ENCODE results near the gene SYT11.
"Not testable (repeated sequence)": the region's sequence is repeated elsewhere in the genome, so short reads cannot be mapped to it uniquely, and the experiment has no call there.

The SYT11 gene

GRCh38 chr1:155861896-155862295 is 2.5 kb downstream of the SYT11 start:
- DNase-seq: no peak

DNA sequence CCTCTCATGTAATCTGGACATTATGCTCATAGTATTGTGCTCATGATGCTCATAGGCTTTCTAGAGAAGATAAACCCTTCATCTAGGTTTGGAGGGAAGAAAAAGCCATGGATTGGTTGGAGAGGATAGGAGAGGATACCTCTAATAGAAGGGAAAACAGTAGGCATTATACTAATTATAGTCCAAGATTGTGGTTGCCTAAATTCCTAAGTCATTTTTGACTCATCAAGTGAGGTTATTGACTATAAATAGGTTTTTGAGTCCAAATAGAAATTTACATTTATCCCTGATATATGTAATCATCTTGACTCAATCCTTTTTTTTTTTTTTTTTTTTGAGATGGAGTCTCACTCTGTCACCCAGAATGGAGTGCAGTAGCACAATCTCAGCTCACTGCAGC is 5.0 kb downstream of the SYT11 start:
- DNase-seq: no peak

DNA sequence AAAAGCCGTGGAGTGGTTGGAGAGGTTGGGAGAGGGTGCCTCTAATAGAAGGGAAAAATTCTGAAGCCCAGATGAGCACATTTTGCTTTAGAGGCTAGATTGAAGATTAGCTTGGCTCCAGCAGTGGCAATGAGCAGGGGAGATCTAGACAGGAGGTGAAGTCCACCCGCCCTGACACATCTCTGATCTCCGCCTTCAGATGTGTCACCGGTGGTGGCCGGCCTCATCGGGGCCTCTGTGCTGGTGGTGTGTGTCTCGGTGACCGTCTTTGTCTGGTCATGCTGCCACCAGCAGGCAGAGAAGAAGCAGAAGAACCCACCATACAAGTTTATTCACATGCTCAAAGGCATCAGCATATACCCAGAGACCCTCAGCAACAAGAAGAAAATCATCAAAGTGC is 8.4 kb downstream of the SYT11 start:
- DNase-seq: no peak

DNA sequence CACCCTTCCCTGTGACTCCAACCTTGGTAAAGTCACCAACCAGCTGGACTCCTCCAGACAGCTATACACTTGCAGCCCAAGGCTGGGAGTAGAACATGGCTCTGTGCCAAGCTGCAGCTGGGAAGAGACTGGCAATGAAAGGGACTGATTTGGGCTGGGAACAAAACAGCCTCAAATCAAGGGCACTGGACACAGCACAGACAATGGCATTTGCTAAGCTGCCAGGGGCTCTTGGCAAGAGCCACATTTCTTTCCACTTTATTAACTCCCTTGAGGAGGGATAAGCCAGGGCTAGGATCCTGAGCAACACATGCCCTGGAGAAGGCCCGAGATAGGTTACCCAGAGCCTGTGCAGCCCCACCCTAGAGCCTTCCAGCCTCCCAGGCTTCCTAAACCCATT is 12.0 kb downstream of the SYT11 start:
- DNase-seq: no peak

DNA sequence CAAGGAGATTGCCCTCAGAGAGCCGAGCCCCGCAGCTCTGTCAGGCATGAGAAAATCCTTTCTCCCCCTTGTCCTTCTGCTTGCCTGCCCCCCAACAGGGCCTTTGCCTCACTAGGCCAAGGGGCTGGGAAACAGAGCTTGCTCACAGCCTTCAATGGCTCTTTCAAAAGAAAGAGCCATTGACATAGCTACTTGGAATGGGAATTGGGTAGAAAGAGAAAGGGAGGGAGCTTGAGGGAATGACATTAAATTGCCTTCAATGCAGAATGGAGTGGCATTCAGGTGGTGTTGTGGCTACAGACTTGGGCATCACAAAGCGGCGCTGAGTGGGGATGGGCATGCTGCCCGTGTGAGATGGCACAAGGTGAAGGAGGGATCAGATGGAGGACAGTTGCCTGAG is 13.2 kb downstream of the SYT11 start:
- DNase-seq: no peak

- no peak for DNase-seq
Measured at GRCh38 chr1:155873860-155874259, 14.5 kb downstream of the SYT11 start.

- DNase-seq: no peak
Measured at GRCh38 chr1:155877945-155878344, 18.6 kb downstream of the SYT11 start.

- DNase-seq: no peak
Measured at GRCh38 chr1:155880251-155880650, 20.9 kb downstream of the SYT11 start.

- DNase-seq: no peak
Measured at GRCh38 chr1:155880950-155881349, 21.6 kb downstream of the SYT11 start.

DNA sequence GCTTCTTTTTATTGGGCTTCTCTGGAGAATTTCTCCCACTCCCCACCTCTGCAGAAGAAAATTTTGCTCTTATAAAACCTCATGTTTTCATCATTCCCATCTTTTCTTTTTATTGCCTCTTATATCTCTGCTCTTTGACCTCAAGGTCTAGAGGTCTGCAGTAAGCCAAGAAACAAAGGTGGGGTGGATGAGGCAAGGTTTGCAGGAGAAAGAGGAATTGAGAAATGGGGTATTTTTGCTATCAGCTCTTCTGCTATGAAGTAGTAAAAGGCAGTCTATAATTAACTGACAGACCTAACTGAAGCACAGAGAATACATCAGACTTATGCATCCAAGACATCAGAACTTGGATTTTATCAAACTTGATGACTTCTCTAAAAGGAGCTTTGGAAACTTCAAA is 22.9 kb downstream of the SYT11 start:
- no peak for DNase-seq

DNA sequence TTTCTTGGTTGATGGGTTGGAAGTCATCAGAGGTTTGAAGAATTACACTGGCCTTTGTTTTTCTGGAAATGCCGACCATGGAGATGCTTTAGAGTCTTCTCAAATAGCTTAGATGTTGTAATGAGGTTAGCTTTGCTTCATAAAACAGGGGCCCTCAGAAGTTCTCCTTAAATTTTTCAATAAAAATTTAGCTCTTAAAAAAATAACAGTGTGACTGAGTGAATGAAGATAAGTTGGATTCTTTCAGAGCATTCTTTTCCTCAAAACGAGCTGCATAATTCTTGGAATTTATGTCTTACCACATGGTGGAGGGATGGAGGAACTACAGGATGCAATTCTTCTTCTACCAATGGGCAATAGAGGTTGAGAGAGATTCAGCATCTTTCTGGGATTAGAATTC is 23.4 kb downstream of the SYT11 start:
- DNase-seq: no peak

- no peak for DNase-seq
Measured at GRCh38 chr1:155884031-155884960, 24.9 kb downstream of the SYT11 start.

DNA sequence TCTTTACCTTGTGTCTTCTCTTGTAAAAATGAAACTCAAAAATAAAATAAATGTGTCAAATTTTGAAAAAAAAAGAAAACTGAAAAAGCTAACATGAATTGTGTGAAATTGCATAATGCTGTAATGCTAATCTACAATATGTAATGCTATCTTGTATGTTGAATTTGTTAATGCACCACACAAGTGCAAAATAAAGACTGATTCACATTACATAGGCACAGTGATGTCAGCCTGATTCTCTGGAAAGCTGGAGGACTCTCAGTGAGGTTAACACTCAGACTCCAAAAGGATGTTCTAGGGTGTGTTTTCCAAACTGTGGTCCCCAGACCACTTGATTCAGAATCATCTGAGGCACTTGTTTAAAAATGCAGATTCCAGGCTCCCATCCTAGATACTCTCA is 25.6 kb downstream of the SYT11 start:
- no peak for DNase-seq

- no peak for DNase-seq
Measured at GRCh38 chr1:155888481-155888880, 29.1 kb downstream of the SYT11 start.

GRCh38 chr1:155889566-155889965 is 30.2 kb downstream of the SYT11 start:
- DNase-seq: no peak

DNA sequence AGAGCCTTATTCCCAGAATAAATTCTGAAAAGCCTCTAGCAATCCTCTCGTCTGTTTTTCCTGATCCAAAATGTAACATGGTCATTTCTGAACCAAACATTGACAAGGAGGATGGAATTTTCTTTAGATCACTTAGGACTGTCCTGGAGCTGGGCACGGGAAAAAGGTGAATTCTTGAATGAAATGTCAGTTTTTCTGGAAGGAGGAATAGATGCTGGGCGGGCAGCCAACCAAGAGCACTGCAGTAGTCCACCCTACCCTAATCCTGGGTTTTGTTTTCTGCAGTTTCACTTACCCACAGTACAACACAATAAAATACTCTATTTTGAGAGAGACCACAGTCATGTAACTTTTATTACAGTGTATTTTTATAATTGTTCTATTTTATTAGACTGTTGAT is 30.9 kb downstream of the SYT11 start:
- DNase-seq: no peak

DNA sequence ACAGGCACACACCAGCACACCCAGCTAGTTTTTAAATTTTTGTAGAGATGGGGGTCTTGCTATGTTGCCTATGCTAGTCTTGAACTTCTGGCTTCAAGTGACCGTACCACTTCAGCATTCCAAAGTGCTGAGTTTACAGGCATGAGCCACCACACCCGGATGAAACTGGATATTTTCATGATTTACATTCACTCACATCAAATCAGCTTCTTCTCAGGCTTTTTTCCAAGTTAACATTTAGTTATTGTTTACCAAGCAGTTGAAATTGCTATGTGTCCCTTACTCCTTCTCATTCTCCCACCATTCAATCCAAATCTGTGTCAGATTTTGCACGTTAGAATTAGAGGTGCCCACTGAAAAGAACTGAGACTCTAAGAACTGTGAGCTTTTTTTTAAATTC is 33.4 kb downstream of the SYT11 start:
- no peak for DNase-seq

DNA sequence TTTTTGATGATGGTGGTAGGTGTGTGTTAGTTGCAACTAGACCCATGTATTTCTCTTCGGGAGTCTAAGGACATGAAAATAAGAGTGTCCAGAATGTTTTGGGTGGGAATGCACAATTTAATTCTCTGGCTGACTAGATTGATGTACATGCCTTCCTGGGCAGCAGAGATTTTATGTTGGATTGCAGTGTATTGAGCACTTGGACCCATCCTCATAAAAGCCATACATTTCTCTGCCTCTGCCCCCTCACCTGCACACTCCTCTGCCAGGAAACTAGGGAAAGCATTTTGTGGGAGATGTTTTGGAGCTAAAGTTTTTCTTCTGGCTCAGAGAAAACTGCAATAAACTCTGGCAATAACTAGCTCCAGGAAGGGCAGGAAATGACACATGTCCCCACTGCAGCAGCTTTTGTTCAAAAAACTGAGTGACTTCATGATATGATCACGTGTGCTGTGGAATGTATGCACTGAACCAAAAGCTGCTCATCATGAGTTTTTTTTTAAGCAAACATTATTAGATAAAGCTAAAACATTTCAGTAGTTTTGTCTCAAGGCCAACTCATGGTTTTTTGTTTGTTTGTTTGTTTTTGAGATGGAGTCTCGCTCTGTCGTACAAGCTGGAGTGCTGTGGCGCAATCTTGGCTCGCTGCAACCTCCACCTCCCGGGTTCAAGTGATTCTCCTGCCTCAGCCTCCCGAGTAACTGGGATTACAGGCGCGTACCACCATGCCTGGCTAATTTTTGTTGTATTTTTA is 34.2 kb downstream of the SYT11 start:
- no peak for DNase-seq

DNA sequence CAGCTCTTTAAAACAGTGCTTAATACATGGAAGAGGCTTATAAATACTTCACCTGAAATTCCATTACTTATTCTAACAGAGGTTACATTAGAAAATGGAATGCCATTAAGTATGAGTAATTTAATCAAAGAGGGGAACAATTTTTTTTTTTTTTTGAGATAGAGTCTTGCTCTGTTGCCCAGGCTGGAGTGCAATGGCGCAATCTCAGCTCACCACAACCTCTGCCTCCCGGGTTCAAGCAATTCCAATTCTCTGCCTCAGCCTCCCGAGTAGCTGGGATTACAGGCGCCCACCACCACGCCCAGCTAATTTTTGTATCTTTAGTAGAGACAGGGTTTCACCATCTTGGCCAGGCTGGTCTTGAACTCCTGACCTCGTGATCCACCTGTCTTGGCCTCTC is 36.2 kb downstream of the SYT11 start:
- not testable (repeated sequence) for DNase-seq

DNA sequence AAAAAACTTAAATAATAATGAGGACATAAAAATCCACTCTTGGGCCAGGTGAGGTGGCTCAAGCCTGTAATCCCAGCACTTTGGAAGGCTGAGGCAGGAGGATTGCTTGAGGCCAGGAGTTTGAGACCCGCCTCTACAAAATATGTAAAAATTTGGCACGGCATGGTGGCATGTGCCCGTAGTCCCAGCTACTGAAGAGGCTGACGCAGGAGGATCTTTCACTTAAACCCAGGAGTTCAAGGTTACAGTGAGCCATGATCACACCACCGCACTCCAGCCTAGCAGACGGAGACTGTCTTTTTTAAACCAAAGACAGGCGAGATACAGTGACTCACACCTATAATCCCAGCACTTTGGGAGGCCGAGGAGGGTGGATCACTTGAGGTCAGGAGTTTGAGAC is 37.1 kb downstream of the SYT11 start:
- DNase-seq: not testable (repeated sequence)

- DNase-seq: no peak
Measured at GRCh38 chr1:155897746-155898145, 38.4 kb downstream of the SYT11 start.

DNA sequence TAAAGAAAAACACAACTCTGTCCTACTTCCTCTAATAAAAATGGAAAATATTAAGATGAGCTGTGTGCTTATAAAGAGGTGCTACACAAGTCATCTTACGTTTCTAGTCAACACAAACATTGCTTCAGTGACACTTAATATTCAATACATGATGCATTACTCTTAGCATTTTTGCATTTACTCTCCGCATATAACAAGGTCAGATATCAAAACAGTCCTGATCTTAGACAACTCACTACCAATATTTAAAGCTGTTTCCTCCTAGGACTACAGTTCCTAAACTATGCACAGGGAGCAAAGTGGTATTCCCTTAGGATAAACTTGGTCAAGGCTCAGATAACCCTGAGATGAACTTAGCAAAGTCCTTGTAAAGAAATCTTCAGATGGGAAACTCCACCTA is 39.5 kb downstream of the SYT11 start:
- no peak for DNase-seq

DNA sequence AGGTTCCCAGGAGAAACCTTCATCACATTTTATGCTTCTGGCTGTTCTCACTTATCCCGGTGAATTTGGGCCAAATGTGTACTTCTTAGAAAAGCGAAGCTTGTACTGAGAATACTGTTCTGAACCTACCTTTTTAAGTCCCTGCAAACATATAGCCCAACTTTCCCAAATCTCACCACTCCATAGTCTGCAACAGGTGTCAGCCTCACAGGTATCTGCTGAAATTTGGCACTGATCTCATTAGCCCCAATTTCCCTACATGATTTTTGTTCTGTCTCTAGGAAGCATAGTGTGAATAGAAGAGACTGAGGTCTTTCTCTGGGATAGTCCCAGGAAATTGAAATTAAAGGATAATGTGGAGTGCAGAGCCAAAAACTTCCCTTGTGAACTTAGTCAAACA is 40.3 kb downstream of the SYT11 start:
- DNase-seq: no peak

DNA sequence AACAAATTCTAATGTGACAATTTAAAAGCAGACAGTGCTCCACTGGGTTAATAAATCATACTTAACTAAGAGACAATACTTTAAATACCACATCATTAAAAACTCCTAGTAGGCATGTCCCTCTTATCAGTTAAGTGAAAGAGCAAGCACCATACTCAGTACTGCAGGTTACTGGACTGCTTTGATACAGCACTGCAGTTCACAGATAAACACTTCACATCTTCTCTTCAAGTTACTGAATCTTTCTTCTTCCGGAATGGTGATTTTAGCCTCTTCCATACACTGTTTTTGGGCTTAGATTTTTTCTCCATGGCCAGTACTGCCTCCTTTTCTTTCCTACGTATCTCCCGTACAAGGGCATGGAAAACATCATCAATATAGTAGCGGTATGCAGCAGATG is 40.8 kb downstream of the SYT11 start:
- no peak for DNase-seq

Data from stimulated activated CD4-positive, alpha-beta T cell treated with anti-CD3 and anti-CD28 coated beads, Interleukin-15, amount 100 ng/mL, for 24 hours (primary cell).